HepG2 (cell line): ENCODE data around the gene CNPPD1.

ENCODE experiments used
- CREB1 ChIP-seq, 2 experiments: fragments of 450-650 bp in 1 of 2; IDR thresholded peaks; 2 replicates each; pipeline ENCODE4 v1.6.1; 2016 to 2017; ENCODE audit warnings: control low read depth in 1 of 2, mild to moderate bottlenecking in 1 of 2, missing compliant biosample characterization in 1 of 2, missing genetic modification characterization in 1 of 2
- KLF16 ChIP-seq, 2 experiments: sonication (generic) in 1 of 2; formaldehyde crosslinking in 1 of 2; IDR thresholded peaks; 2 replicates each; pipeline versions ENCODE4 v1.6.1 to v1.8.0; 2016 to 2023; ENCODE audit warnings: missing genetic modification reagents in 2 of 2, missing compliant biosample characterization in 1 of 2
- NPAS2 ChIP-seq: sonication (generic); formaldehyde crosslinking; IDR thresholded peaks from 2 replicates; pipeline ENCODE4 v1.8.0; 2022; ENCODE audit warnings: mild to moderate bottlenecking, missing genetic modification reagents, borderline replicate concordance
- REPIN1 ChIP-seq: sonication (generic); formaldehyde crosslinking; IDR thresholded peaks from 2 replicates; pipeline ENCODE4 v1.8.0; 2022; ENCODE audit warnings: missing genetic modification reagents, low read depth, mild to moderate bottlenecking, borderline replicate concordance

DNA sequence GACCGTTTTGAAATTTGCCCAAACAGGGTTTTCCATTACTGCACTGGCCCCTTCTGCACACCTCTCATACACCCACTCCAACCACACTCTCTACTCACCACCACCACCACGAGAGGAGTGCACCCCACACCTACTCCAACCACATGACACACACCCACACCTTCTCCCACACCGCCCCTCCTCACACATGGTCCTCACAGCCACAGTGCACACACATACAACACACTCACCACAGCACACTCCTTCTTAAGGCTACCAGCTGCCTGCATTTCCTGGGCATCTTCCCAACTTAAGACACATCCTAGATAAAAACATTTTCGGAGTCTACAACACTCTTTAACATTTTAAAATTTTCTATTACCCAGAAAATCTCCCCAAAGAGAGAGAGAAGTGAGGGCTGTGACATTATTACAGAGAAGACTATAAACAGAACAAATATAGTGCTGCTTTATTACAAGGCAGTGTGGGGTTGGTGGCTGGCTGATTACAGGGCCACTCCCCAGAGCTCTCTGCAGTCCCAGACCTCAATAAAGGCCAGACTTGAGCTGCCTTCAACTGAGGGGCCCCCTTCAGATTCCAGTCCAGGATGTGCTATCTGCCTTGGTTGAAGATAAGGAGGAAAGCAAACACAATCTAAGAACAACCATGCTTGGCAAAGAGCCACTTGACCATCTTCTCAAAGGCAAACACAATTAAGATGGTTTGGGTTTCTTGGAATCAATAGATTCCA, 52.2 kb downstream of the CNPPD1 start:
- TF ChIP-seq KLF16 (CRISPR knock-in tag; IDR thresholded peaks at IDR 0.05) (no peak), CREB1 (IDR thresholded peaks at IDR 0.05) (no peak), CREB1 (CRISPR knock-in tag; IDR thresholded peaks at IDR 0.05) (no peak), REPIN1 (CRISPR knock-in tag) (no peak), NPAS2 (CRISPR knock-in tag) (no peak)
